Muscle of leg (tissue), 11 donors: ENCODE measurements around the gene BCL2. TPM values are rescaled to one million over a fixed set of nuclear protein-coding genes. Genes with fewer than 3 reads are reported as not detected.

Source experiments
- DNase-seq: peaks from one replicate; pipeline ENCODE4 v3.0.0; 2013
- H3K27ac ChIP-seq: one replicate; pipeline ENCODE4 v1.5.1; 2013; ENCODE audit warnings: mild to moderate bottlenecking, low read length, control low read depth
- H3K27me3 ChIP-seq: one replicate; pipeline ENCODE4 v1.6.1; 2013; ENCODE audit warnings: low read length; ENCODE audit not compliant: control insufficient read depth, insufficient read depth
- H3K36me3 ChIP-seq: one replicate; pipeline ENCODE4 v1.6.1; 2013; ENCODE audit warnings: low read length; ENCODE audit not compliant: control insufficient read depth, insufficient read depth
- H3K4me1 ChIP-seq: one replicate; pipeline ENCODE4 v1.6.1; 2013; ENCODE audit warnings: low read length; ENCODE audit not compliant: control insufficient read depth, insufficient read depth
- H3K4me3 ChIP-seq: one replicate; pipeline ENCODE4 v1.5.1; 2013; ENCODE audit warnings: low read length, control low read depth
- H3K9me3 ChIP-seq: replicated peaks from 2 replicates; pipeline ENCODE4 v1.6.1; 2013; ENCODE audit warnings: low read depth, low read length; ENCODE audit not compliant: control insufficient read depth
- WGBS: methylation state at CpG from one replicate; pipeline ENCODE4 v1.1.5; 2013; ENCODE audit warnings: missing lambda C conversion rate; ENCODE audit not compliant: insufficient coverage; 5-methylcytosine and 5-hydroxymethylcytosine counted together
- polyA plus RNA-seq, 8 donors: library from polyadenylated mRNA; unstranded; fragments of 120-200 nt; gene quantifications; one replicate each; pipeline versions ENCODE4 v1.2.1 to v1.2.3, GENCODE V29; 2013; ENCODE audit warnings: inconsistent platforms in 1 of 8, low replicate concordance in 1 of 8; ENCODE audit not compliant: insufficient read length in 8 of 8, insufficient read depth in 1 of 8
- total RNA-seq: library from RNA; stranded (reverse); fragments of 120-200 nt; gene quantifications from one replicate; pipeline ENCODE4 v1.2.4, GENCODE V29; 2013

Gene BCL2
- total and polyA plus RNA-seq, 9 donors = 13.0 to 22.3 (median 16.5) TPM

GRCh38 chr18:63261029-63261428 is 58.5 kb downstream of the BCL2 start:
- WGBS = no CpG with 5 or more reads among the region's 3 CpGs
- no peaks in the 10 kb centered on the region for H3K36me3 ChIP-seq
- H3K4me3 ChIP-seq = no peak overlapping the region
- no peak for DNase-seq
- H3K9me3 ChIP-seq = no peaks in the 10 kb centered on the region
- H3K4me1 ChIP-seq = peaks cover 13% of the 10 kb centered on the region
- H3K27me3 ChIP-seq = no peaks in the 10 kb centered on the region
- H3K27ac ChIP-seq = no peak overlapping the region

GRCh38 chr18:63260380-63260754 is 59.2 kb downstream of the BCL2 start:
- WGBS = no CpG with 5 or more reads among the region's 7 CpGs
- Histone ChIP-seq H3K4me3 (no peak overlapping the region), H3K9me3 (no peaks in the 10 kb centered on the region), H3K36me3 (no peaks in the 10 kb centered on the region), H3K27me3 (no peaks in the 10 kb centered on the region), H3K4me1 (peaks cover 13% of the 10 kb centered on the region), H3K27ac (no peak overlapping the region)
- DNase-seq = no peak

- Histone ChIP-seq H3K27ac (no peak overlapping the region), H3K4me1 (peaks cover 10% of the 10 kb centered on the region), H3K36me3 (no peaks in the 10 kb centered on the region), H3K27me3 (no peaks in the 10 kb centered on the region), H3K4me3 (no peak overlapping the region), H3K9me3 (no peaks in the 10 kb centered on the region)
- DNase-seq = peak; percentile 56
- WGBS = 39% methylated on average over 2 of the region's 10 CpGs
Measured at GRCh38 chr18:63259567-63260379, 59.8 kb downstream of the BCL2 start.

- DNase-seq = no peak
- H3K27me3 ChIP-seq = no peaks in the 10 kb centered on the region
- peaks cover 9% of the 10 kb centered on the region for H3K4me1 ChIP-seq
- no peak overlapping the region for H3K4me3 ChIP-seq
- WGBS = 78% methylated on average over 11 of the region's 16 CpGs
- no peaks in the 10 kb centered on the region for H3K9me3 ChIP-seq
- no peaks in the 10 kb centered on the region for H3K36me3 ChIP-seq
- H3K27ac ChIP-seq = no peak overlapping the region
Measured at GRCh38 chr18:63258749-63259566, 60.6 kb downstream of the BCL2 start.

- peaks cover 9% of the 10 kb centered on the region for H3K4me1 ChIP-seq
- DNase-seq = no peak
- WGBS = 89% methylated on average over 4 of the region's 5 CpGs
- H3K36me3 ChIP-seq = no peaks in the 10 kb centered on the region
- H3K9me3 ChIP-seq = no peaks in the 10 kb centered on the region
- H3K27ac ChIP-seq = no peak overlapping the region
- no peaks in the 10 kb centered on the region for H3K27me3 ChIP-seq
- no peak overlapping the region for H3K4me3 ChIP-seq
Measured at GRCh38 chr18:63257453-63257852, 62.1 kb downstream of the BCL2 start.

- H3K27ac ChIP-seq = no peak overlapping the region
- WGBS = no CpG with 5 or more reads among the region's 3 CpGs
- no peak for DNase-seq
- H3K4me3 ChIP-seq = no peak overlapping the region
- peaks cover 5% of the 10 kb centered on the region for H3K4me1 ChIP-seq
- H3K36me3 ChIP-seq = no peaks in the 10 kb centered on the region
- no peaks in the 10 kb centered on the region for H3K27me3 ChIP-seq
- no peaks in the 10 kb centered on the region for H3K9me3 ChIP-seq
Measured at GRCh38 chr18:63255435-63255834, 64.1 kb downstream of the BCL2 start.

- no peak overlapping the region for H3K27ac ChIP-seq
- H3K36me3 ChIP-seq = no peaks in the 10 kb centered on the region
- no peak overlapping the region for H3K4me3 ChIP-seq
- H3K4me1 ChIP-seq = peaks cover 5% of the 10 kb centered on the region
- DNase-seq = no peak
- H3K9me3 ChIP-seq = no peaks in the 10 kb centered on the region
- H3K27me3 ChIP-seq = no peaks in the 10 kb centered on the region
- WGBS = 80% methylated on average over 2 of the region's 4 CpGs
Measured at GRCh38 chr18:63254716-63255399, 64.7 kb downstream of the BCL2 start.

GRCh38 chr18:63253428-63254372 is 65.9 kb downstream of the BCL2 start:
- Histone ChIP-seq H3K9me3 (no peaks in the 10 kb centered on the region), H3K4me3 (no peak overlapping the region), H3K27ac (peak overlapping the region; percentile 47), H3K27me3 (no peaks in the 10 kb centered on the region), H3K4me1 (peaks cover 6% of the 10 kb centered on the region), H3K36me3 (no peaks in the 10 kb centered on the region)
- WGBS = 40% methylated on average over 1 of the region's 10 CpGs
- peak; percentile 67 for DNase-seq

- H3K27ac ChIP-seq = peak overlapping the region; percentile 32
- peaks cover 6% of the 10 kb centered on the region for H3K4me1 ChIP-seq
- no peaks in the 10 kb centered on the region for H3K36me3 ChIP-seq
- H3K9me3 ChIP-seq = no peaks in the 10 kb centered on the region
- no peak overlapping the region for H3K4me3 ChIP-seq
- H3K27me3 ChIP-seq = no peaks in the 10 kb centered on the region
- no CpG with 5 or more reads among the region's 6 CpGs for WGBS
- DNase-seq = no peak
Measured at GRCh38 chr18:63253014-63253413, 66.6 kb downstream of the BCL2 start.
